GM19035 (cell line): ENCODE data around the gene SLC6A8.
A peak's percentile ranks its signal among the peaks of the same experiment; 100 is the strongest.
"Not testable (repeated sequence)": the region's sequence is repeated elsewhere in the genome, so short reads cannot be mapped to it uniquely, and the experiment has no call there.

Source experiments
- ATAC-seq: cut with Tn5 transposase; IDR thresholded peaks from one replicate; pipeline ENCODE4 v1.9.1; 2021; ENCODE audit not compliant: unreplicated experiment

Gene SLC6A8

GRCh38 chrX:153705403-153706060, 17.8 kb downstream of the SLC6A8 start:
- ATAC-seq = not testable (repeated sequence)

- ATAC-seq = no peak
Observed at GRCh38 chrX:153706799-153707198, 19.1 kb downstream of the SLC6A8 start.

- ATAC-seq = no peak
Observed at GRCh38 chrX:153707406-153707805, 19.7 kb downstream of the SLC6A8 start.

- ATAC-seq = no peak
Observed at GRCh38 chrX:153708415-153708814, 20.7 kb downstream of the SLC6A8 start.

GRCh38 chrX:153709726-153710674, 22.3 kb downstream of the SLC6A8 start:
- ATAC-seq = no peak

GRCh38 chrX:153714256-153714655, 26.5 kb downstream of the SLC6A8 start:
- ATAC-seq = no peak

GRCh38 chrX:153717445-153717844, 29.7 kb downstream of the SLC6A8 start:
- no peak for ATAC-seq

- ATAC-seq = no peak
Observed at GRCh38 chrX:153719238-153719637, 31.5 kb downstream of the SLC6A8 start.

GRCh38 chrX:153719701-153720100, 32.0 kb downstream of the SLC6A8 start:
- ATAC-seq = no peak

GRCh38 chrX:153722704-153723350, 35.1 kb downstream of the SLC6A8 start:
- ATAC-seq = no peak

- ATAC-seq = peak; percentile 33
Observed at GRCh38 chrX:153723351-153724251, 35.9 kb downstream of the SLC6A8 start.

GRCh38 chrX:153724252-153725038, 36.7 kb downstream of the SLC6A8 start, which contains the start of the genes ABCD1 and BCAP31:
TSS of gene ABCD1 (plus strand) at chrX:153724856. CDS start at chrX:153725267, 411 bp downstream.
TSS of gene BCAP31 (minus strand) at chrX:153724387. CDS start at chrX:153723244, 1,143 bp downstream.
- ATAC-seq = peak; percentile 62

- peak; percentile 1 for ATAC-seq
Observed at GRCh38 chrX:153725039-153725831, 37.5 kb downstream of the SLC6A8 start.

- ATAC-seq = no peak
Observed at GRCh38 chrX:153725832-153726285, 38.1 kb downstream of the SLC6A8 start.

GRCh38 chrX:153726286-153727122, 38.8 kb downstream of the SLC6A8 start:
- peak; percentile 43 for ATAC-seq

GRCh38 chrX:153727123-153727931, 39.6 kb downstream of the SLC6A8 start:
- ATAC-seq = no peak

GRCh38 chrX:153728095-153728494, 40.4 kb downstream of the SLC6A8 start:
- no peak for ATAC-seq
